Thoracic aorta (tissue), 2 donors: ENCODE data around the gene GPC6. TPM values are rescaled to one million over a fixed set of nuclear protein-coding genes. Genes with fewer than 3 reads are reported as not detected.

Source experiments
- ATAC-seq: fragments of 150-250 bp; one replicate; pipeline ENCODE4 v1.8.0; 2017; ENCODE audit warnings: low read depth; ENCODE audit not compliant: insufficient number of reproducible peaks, low FRiP score
- DNase-seq: peaks from one replicate; pipeline ENCODE4 v3.0.0-alpha.2; 2020; ENCODE audit warnings: low spot score
- H3K27ac ChIP-seq, 2 donors: fragments of 200-600 bp; sonication (generic); 1 replicate in 1 of 2; 2 replicates in 1 of 2; pipeline ENCODE4 v1.5.1; 2016; ENCODE audit warnings: mild to moderate bottlenecking in 2 of 2, moderate library complexity in 2 of 2
- H3K27me3 ChIP-seq: fragments of 200-600 bp; sonication (generic); replicated peaks from 2 replicates; pipeline ENCODE4 v1.6.0; 2016; ENCODE audit warnings: mild to moderate bottlenecking; ENCODE audit not compliant: insufficient read depth
- H3K36me3 ChIP-seq: fragments of 200-600 bp; sonication (generic); one replicate; pipeline ENCODE4 v1.5.1; 2016
- H3K4me1 ChIP-seq, 2 donors: fragments of 200-600 bp; sonication (generic); 1 replicate in 1 of 2; 2 replicates in 1 of 2; pipeline versions ENCODE4 v1.5.1 to v1.6.0; 2016; ENCODE audit warnings: low read depth in 2 of 2, mild to moderate bottlenecking in 1 of 2; ENCODE audit not compliant: control insufficient read depth in 1 of 2
- H3K4me3 ChIP-seq: fragments of 200-600 bp; sonication (generic); 2 replicates; pipeline ENCODE4 v1.5.1; 2016; ENCODE audit warnings: mild to moderate bottlenecking
- H3K9me3 ChIP-seq: fragments of 200-600 bp; sonication (generic); 2 replicates; pipeline ENCODE4 v1.5.1; 2016
- CTCF ChIP-seq: fragments of 200-600 bp; sonication (generic); IDR thresholded peaks from one replicate; pipeline ENCODE4 v1.5.1; 2019; ENCODE audit warnings: antibody characterized with exemption
- total RNA-seq, 2 donors: library from RNA; depleted of rRNA; stranded (reverse); fragments of >200 nt; gene quantifications; one replicate each; pipeline versions ENCODE4 v1.1.0 to v1.2.3, GENCODE V29; 2016

Gene GPC6
- total RNA-seq, 2 donors from 2014 or later = 34.9 to 56.4 TPM

DNA sequence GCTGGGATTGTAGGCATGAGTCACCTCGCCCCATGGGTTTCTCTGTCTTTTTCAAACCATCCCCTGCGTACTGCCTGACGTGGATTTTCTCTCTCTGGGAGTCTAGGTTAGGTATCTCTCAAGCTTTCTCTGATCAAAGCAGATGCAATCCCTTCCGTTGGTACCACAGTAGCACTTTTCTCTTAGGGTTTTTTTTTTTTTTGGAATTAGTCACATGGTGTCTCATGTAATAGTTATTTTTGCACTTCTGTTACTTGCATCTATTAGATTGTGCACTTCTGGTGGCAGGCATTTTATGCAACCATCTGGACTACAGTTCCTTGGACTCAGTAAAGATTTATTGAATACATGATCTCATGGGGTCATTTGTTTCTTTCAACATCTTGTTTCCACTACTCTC lies 72.1 kb downstream of the GPC6 start:
- ATAC-seq (no peak), DNase-seq (no peak)
- no peaks in the 10 kb centered on the region for H3K27me3 ChIP-seq
- no peaks in the 10 kb centered on the region for H3K36me3 ChIP-seq
- H3K27ac ChIP-seq = no peak overlapping the region
- no peaks in the 10 kb centered on the region for H3K9me3 ChIP-seq
- H3K4me3 ChIP-seq = no peak overlapping the region
- TF ChIP-seq CTCF = no peak
- no peaks in the 10 kb centered on the region for H3K4me1 ChIP-seq

DNA sequence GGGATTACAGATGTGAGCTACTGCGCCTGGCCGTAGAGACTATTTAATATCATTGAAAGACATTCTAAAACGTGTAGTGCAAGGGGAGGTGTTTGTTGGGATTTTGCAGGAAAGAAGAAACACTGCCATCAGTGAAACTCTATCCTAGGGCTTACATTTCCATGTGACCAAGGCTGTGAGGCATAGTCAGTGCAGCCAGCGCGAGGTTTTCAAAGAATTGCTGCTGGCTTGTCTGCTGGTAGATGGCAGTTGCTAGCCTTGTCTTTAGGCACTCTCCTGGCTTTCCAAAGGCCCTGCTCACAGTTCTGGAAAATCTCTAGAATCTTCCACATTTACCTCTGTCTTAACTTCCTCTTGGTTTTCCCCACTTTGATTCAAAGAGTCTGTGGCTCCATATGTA lies 77.5 kb downstream of the GPC6 start:
- Histone ChIP-seq H3K36me3 (no peaks in the 10 kb centered on the region), H3K27me3 (no peaks in the 10 kb centered on the region), H3K27ac (no peak overlapping the region), H3K9me3 (no peaks in the 10 kb centered on the region), H3K4me1 (peaks cover 0 to 16% of the 10 kb centered on the region in 2 donors), H3K4me3 (no peak overlapping the region)
- ATAC-seq = no peak
- TF ChIP-seq CTCF = no peak
- no peak for DNase-seq

DNA sequence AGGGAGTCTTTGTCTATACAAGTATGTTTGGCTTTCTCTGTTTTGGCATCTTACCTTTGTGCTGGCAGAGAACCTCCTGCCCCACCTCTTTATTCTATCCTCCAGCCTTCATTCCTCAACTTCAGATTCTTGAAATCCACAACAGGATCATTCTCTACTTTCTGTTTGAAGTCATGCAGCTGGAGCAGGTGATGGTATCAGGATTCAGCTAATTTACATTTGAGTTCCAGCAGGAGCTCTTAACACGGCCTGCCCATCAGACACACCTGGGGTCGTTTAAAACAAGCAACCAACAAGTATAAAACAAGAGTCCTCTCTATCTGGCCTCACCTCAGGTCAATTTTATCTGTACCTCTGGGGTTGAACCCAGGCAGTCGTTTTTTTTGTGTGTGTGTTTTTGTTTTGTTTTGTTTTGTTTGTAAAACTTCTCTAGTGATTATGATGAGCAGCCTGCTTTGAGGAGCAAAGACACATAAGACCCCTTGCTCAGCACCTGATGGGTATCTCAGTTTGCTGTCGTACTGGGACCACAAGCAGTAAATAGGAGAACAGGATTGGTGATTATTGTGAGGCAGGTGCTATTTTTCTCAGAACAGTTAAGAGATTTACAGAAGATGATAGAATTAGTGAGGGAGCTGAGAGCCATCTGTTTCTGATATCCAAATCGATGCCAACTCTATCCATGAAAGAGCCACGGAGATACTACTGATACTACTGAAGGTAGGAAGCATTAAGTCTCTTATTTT lies 78.4 kb downstream of the GPC6 start:
- no peak for TF ChIP-seq CTCF
- Histone ChIP-seq H3K9me3 (no peaks in the 10 kb centered on the region), H3K4me3 (no peak overlapping the region), H3K36me3 (no peaks in the 10 kb centered on the region), H3K4me1 (peaks cover 0 to 16% of the 10 kb centered on the region in 2 donors), H3K27me3 (no peaks in the 10 kb centered on the region), H3K27ac (no peak overlapping the region)
- no peak for ATAC-seq
- DNase-seq = no peak

DNA sequence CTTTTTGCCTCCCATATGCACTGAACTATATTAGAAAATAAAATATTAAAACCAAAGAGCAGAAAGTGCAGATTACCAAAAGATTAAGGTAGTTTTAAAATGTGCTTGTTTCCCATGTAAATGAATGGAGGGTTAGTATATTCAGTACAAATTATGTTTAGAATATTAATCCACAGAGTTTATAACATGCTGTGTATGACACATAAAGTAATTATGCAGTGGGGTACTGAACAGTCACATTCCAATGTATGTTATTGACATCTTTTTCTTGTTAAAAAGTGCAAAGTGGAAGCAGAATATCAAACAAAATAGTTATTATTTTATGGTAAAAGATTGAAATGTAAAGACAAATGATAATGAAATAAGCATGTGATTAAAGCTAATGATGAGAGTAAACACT lies 79.3 kb downstream of the GPC6 start:
- no peak for TF ChIP-seq CTCF
- Histone ChIP-seq H3K27ac (no peak overlapping the region), H3K4me1 (peaks cover 0 to 16% of the 10 kb centered on the region in 2 donors), H3K4me3 (no peak overlapping the region), H3K36me3 (no peaks in the 10 kb centered on the region), H3K27me3 (no peaks in the 10 kb centered on the region), H3K9me3 (no peaks in the 10 kb centered on the region)
- no peak for DNase-seq
- ATAC-seq = no peak

DNA sequence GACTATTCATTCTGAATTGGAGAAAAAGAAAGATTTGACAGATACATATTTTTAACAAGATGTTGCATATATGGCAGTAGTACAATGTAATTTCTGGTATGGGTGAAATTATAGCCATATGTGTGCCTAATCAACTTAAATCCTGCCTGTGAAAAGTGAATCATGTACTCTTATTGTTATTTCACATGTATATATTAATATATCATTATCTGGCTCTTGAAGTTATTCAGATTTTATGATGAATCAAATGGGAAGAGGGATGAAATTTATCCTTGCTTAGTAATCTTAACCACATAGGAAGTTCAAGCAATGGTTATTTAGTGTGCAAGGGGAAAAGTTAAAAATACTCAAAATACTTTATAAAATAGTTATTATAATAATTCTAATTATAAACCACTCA lies 80.5 kb downstream of the GPC6 start:
- ATAC-seq (no peak), DNase-seq (no peak)
- TF ChIP-seq CTCF = no peak
- H3K4me3 ChIP-seq = no peak overlapping the region
- no peak overlapping the region for H3K27ac ChIP-seq
- H3K36me3 ChIP-seq = no peaks in the 10 kb centered on the region
- no peaks in the 10 kb centered on the region for H3K27me3 ChIP-seq
- no peaks in the 10 kb centered on the region for H3K9me3 ChIP-seq
- peaks cover 0 to 16% of the 10 kb centered on the region in 2 donors for H3K4me1 ChIP-seq
